ENCODE data around the gene PF4V1. TPM values are rescaled to one million over a fixed set of nuclear protein-coding genes. Genes with fewer than 3 reads are reported as not detected.

PF4V1 gene
- total RNA-seq, 1 donor from 2014 or later, result not detected

GRCh38 chr4:73902038-73902637, 49.0 kb downstream of the PF4V1 start:
- DNase-seq (ENCODE audit: low read depth in 2 of 2), result no peak

- DNase-seq (ENCODE audit: low read depth in 2 of 2), result no peak
Observed at GRCh38 chr4:73902817-73903547, 49.9 kb downstream of the PF4V1 start.

Other genes with a start within 250 kb of the PF4V1 start
- gene RASSF6, start 232.9 kb upstream of the PF4V1 start, total RNA-seq, result not detected in 2 replicates
- gene CXCL8, start 112.7 kb upstream of the PF4V1 start, total RNA-seq, result 35.7 and 48.3 TPM in 2 replicates
- gene CXCL6, start 16.6 kb upstream of the PF4V1 start, total RNA-seq, result 0.26 and 0.63 TPM in 2 replicates
- gene CXCL1, start 16.1 kb downstream of the PF4V1 start, total RNA-seq, result 5.6 and 18.0 TPM in 2 replicates
- gene PF4, start 128.7 kb downstream of the PF4V1 start, total RNA-seq, result not detected in 2 replicates
- not detected in 2 replicates for gene PPBP, start 134.9 kb downstream of the PF4V1 start, total RNA-seq
- gene CXCL5, start 145.4 kb downstream of the PF4V1 start, total RNA-seq, result 0.13 TPM in 2 replicates
- under 0.01 and 0.13 TPM in 2 replicates for gene CXCL3, start 185.4 kb downstream of the PF4V1 start, total RNA-seq
- 0.51 and 2.5 TPM in 2 replicates for gene CXCL2, start 245.9 kb downstream of the PF4V1 start, total RNA-seq

All from dermis microvascular lymphatic vessel endothelial cell (primary cell).